ENCODE measurements around the gene BMP7.

BMP7 gene

GRCh38 chr20:57139342-57140093 is 126.9 kb downstream of the BMP7 start:
- no peak for DNase-seq

- no peak for DNase-seq
Measured at GRCh38 chr20:57138198-57138995, 128.0 kb downstream of the BMP7 start.

- no peak for DNase-seq
Measured at GRCh38 chr20:57137676-57138075, 128.8 kb downstream of the BMP7 start.

- no peak for DNase-seq
Measured at GRCh38 chr20:57136734-57137133, 129.7 kb downstream of the BMP7 start.

GRCh38 chr20:57135875-57136274 is 130.6 kb downstream of the BMP7 start:
- DNase-seq, result no peak

- DNase-seq, result no peak
Measured at GRCh38 chr20:57134804-57135203, 131.6 kb downstream of the BMP7 start.

GRCh38 chr20:57133926-57134650 is 132.4 kb downstream of the BMP7 start:
- DNase-seq, result no peak

- no peak for DNase-seq
Measured at GRCh38 chr20:57131601-57132391, 134.6 kb downstream of the BMP7 start.

- DNase-seq, result no peak
Measured at GRCh38 chr20:57131077-57131476, 135.4 kb downstream of the BMP7 start.

- DNase-seq, result no peak
Measured at GRCh38 chr20:57130160-57130772, 136.2 kb downstream of the BMP7 start.

- DNase-seq, result no peak
Measured at GRCh38 chr20:57129303-57129702, 137.1 kb downstream of the BMP7 start.

- no peak for DNase-seq
Measured at GRCh38 chr20:57128044-57128757, 138.2 kb downstream of the BMP7 start.

GRCh38 chr20:57126481-57127092 is 139.9 kb downstream of the BMP7 start:
- no peak for DNase-seq

- DNase-seq, result no peak
Measured at GRCh38 chr20:57124800-57125517, 141.5 kb downstream of the BMP7 start.

- DNase-seq, result no peak
Measured at GRCh38 chr20:57124366-57124765, 142.1 kb downstream of the BMP7 start.

- DNase-seq, result no peak
Measured at GRCh38 chr20:57123504-57123903, 142.9 kb downstream of the BMP7 start.

GRCh38 chr20:57122536-57123489 is 143.6 kb downstream of the BMP7 start:
- no peak for DNase-seq

- no peak for DNase-seq
Measured at GRCh38 chr20:57118964-57119363, 147.5 kb downstream of the BMP7 start.
